GM18508 (cell line): ENCODE results near the gene HSBP1.

Experiments
- ATAC-seq: cut with Tn5 transposase; IDR thresholded peaks from one replicate; pipeline ENCODE4 v1.9.1; 2021; ENCODE audit warnings: moderate number of reproducible peaks; ENCODE audit not compliant: insufficient read depth, unreplicated experiment

HSBP1 gene

DNA sequence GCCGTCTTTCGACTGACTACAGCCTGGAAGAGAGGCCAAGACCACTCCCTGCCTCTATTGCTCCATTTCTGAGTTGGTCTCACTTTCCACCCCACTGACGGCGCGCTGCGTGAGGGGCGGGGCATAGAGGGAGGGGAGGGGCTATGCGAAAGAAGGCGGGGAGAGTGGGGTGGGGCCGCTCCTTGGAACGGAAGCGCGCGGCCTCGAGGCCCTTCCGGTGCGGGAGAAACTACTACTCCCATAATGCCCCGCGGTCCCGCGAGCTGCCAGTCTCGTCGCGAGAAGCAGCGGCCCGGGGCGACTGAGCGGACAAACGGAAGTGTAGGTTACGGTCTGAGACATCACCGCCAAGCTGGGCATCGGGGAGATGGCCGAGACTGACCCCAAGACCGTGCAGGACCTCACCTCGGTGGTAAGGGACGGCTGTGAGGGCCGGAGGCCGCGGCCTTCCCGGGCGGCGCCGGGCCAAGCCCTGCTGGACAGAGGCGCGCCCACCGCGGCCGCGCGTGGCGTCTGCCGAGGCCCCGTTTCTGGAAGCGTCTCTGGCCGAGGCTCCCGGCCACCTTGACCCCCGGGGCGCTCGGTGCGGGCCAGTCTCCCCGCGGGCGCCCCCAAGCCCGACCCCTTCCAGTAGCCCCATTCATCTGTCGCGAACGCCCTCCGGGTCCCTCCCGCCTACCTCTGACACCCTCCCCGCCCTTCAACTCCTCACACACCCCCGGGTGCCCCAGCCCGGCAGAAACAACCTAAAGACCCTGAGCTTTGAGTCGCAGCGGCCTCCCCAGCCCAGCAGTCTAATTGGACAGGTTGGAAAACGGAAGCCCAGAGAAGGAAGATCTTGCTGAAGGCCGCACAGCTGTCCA, at the start of gene HSBP1:
TSS of gene HSBP1 (plus strand) at position 269 of the 863 bp plus-strand sequence. CDS start at position 368, 99 bp downstream.
- peak; percentile 70 for ATAC-seq

DNA sequence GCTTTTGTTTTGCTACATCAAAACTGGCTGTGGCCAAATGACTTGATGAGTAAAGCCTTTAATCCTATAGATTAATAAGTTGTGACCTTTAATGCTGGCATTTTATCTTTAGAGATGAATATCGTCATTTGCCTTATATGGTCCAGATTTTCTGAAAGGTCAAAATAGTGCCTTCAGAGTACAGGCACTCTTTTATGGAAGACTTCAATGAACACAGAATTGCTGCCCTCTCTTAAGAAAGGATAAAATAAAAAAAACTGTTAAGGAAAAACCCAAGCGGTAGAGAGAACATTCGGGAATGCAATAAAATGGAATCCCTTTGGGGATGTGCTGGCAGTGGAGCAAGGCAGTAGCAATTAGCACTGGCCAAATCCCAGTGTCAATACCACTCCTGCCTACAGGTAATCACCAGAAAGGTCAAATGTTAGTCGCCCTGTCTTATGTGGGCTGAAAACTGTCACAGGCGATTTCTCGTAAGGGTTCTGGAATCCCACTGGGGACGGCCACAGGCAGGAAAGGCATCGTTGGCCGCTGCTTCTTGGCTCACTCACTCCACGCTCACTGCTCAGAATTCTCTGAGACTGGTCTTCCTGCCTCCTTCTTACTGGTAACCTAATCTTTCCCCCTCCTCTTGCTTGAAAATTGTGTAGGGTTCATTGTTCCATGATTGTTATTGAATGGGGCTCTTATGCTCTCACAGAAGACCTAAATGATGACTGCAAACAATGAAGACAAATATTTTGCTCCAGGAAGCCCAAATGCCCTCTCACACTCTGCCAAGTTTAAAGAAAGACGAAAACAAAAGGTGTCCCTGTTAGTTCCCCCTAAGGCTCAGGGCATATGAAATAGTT, 45.4 kb upstream of the HSBP1 start:
- no peak for ATAC-seq

DNA sequence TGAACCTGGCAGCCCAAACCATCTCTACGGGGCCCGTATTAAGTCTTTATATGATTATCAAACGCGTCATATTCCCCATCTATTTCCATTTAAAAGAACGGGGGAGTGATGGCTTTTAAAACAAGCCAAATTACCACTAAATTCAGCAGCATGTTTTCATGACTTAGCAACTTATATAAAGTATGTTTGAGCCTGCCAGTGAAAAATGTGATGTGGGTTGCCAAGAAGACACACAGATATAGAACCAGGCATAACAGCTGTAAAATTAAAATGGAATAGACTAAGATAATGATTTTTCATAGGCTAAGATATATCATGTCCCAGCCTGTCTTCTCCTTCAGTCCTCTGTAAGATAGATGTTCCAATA, 44.8 kb upstream of the HSBP1 start:
- ATAC-seq: no peak

DNA sequence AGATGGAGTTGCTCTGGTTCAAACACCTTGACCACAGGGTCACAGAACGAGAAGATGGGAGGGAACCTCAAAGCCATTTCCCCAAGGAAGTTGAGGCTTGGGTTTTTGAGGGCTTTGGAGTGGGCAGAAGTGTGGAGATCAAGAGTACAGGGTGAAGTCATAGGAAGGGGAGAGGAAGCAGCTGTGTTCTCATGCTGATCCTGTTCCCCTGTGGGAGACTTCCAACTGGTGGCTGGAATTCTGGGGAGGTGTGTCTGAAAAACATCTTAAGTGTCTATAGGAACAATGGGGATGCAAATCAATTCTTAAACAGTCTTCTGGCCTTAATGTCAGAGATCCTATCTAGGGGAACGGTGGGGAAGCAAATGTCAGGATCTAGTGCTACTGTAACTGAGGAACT, 38.8 kb upstream of the HSBP1 start:
- no peak for ATAC-seq

DNA sequence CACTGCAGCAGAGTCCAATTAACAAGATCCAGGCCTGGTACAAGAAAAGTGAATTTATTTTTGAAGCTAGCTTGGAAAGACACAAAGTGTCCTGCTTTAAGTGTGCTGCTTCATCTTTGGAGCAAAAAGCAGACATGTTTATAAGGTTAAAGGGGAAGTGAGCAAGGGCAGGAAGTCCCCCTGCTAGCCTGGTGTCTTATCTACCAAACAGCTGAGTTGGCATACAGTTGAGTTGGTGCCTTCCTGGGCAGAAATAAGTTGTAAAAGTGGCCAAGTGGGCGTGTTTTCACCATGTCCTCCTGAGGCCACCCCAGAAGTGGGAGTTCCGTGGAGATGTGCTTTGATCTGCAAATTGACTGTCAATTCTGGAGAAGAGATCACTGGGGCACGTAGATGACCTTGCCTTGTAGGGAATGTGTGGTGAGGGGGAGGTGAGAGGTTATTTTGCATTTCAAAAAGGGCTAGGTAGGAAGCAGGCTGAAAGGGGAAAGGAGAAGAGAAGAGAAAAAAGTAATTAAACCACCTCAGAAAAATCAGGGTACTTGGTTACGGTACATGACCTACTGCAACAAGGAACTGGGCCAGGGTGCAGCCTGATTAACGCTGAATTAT, 38.3 kb upstream of the HSBP1 start:
- no peak for ATAC-seq

DNA sequence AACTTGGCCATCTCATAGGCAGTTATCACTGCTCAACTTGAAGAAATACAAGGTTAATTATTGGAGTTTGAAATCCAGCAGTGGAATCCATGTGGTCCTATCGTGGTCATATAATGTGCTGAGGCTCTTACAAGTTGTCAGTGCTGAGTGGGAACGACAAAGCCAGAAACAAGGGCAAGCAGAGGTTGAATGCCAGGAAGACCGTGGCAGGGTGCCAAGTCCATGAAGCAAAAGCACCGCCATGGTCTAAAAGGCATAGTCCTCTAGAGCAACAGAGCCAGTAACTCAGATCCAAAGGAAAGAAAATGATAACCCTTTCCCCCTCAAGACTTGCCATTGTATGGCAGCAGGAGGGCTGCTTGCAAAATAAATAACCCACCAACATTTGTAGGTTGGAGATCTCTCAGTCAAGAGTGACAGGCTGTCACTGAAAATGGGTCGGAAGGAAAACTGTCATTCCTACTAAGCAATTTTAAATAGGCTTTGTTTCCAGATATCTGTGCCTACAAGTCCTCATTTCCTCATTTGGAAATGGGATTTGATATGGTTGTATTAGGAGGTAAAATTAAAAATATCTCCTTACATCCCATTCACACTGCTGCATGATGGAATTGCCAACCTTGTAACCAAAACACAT, 36.4 kb upstream of the HSBP1 start:
- no peak for ATAC-seq

DNA sequence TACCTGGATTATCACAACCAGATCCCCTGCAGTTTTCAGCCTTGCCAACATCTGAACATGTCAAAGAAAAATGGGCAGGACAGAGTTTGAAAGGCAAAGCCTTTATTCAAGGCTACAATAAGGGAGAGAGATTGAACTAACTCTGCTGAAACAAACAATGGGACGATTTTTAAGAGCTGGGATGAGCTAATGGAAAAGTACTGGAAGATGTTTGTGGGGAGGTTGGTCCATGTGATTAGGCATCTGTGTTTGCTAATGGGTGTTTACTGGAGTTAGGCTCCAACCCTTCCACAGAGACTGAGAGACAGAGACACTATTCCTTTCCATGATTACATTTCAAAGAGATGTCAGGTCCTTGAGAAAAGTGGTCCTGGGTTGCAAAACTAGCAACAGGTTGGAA, 35.0 kb upstream of the HSBP1 start:
- ATAC-seq: no peak

DNA sequence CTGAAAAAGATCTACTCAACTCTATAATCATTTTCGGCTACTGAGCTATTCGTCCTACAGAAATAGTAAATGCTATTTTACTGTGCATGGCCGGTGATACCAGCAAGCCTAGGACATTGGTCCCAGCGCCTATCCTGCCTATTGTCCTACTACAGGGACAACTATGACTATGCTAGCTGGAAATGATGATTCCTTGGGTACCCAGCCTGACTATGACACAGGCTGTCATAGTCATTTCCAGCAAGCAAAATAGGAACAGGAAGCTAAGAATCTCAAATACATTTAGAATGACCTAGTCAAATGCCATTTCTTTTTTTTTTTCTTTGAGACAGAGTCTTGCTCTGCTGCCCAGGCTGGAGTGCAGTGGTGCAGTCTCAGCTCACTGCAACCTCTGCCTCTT, 33.7 kb upstream of the HSBP1 start:
- no peak for ATAC-seq

DNA sequence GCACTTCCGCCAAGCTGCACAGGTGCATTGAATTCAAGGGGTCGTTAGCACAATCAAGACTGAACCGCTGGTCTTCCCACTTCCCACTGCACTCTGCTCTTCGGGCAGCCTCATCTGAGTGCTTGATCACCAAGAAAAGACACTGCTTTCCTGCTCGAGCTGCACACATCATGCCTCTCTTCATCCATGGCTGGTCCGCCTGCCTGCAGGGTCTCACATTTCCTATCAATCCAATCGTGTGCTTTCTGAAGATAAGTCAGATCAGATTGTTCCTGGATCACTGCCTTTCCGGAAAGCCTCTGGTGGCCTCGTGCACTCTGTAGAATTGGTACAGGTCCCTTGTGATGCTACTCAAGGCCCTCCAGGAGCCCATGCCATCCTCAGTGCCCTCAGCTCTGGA, 30.8 kb upstream of the HSBP1 start:
- no peak for ATAC-seq

DNA sequence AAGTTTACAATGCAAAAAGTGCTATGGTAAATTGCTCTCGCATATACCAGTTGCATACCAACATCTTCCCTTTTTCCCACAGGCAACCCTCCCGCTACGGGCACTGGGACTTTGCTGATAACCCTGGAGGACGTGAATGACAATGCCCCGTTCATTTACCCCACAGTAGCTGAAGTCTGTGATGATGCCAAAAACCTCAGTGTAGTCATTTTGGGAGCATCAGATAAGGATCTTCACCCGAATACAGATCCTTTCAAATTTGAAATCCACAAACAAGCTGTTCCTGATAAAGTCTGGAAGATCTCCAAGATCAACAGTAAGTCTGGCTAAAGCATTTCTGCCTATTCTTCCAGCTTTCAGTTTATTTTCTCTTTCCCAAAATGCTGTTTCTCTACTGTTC, 27.9 kb upstream of the HSBP1 start:
- no peak for ATAC-seq

DNA sequence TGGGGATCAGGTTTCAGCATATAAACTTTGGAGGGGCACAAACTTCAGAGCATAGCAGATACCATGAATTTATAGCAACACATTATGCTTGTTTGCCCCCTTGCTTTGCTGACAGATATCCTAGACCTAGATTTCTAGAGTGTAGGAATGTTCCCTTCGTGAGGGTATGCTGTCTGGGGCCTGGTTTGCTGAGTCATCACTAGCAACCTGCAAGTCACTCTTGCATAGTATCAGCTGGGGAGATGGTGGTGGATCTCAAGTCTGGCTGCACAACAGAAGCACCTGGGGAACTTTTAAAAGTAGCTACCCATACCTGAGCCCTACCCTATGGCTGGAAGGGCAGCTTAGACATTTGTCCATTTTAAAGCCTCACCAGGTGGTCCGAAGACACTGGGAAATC, 22.3 kb upstream of the HSBP1 start:
- no peak for ATAC-seq

DNA sequence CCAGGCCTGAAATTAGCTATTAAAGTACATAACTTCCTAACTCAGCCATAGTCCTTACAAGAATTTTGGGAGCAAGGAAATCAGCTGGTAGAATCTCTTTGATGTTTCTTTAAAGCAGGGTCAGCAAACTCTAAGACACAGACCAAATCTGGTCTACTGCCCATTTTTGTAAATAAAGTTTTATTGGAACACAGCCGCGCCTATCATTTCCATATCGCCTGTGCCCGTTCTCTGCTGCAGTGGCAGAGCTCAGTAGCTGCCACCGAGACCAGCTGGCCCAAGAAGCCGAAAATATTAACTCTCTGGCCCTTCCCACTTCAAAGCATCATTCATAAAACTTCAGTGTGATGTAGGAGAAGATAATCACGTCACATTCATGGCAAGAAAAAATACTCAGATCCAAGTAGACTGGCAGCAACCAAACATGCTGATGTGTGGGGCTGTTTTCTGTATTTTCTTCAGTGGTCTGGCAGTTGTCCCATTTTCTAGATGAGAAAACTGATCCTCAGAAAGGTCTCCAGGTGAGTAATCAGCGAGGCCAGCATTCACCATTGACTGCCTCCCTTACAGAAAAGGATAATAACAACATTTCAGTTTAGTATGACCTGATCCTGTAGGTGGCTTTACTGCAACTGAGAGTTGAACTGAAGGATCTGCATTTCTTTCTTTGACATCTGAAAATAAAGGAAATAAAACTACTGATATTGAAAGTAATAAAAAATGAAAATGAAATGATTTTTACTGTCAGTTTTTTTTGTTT, 18.0 kb upstream of the HSBP1 start:
- no peak for ATAC-seq

DNA sequence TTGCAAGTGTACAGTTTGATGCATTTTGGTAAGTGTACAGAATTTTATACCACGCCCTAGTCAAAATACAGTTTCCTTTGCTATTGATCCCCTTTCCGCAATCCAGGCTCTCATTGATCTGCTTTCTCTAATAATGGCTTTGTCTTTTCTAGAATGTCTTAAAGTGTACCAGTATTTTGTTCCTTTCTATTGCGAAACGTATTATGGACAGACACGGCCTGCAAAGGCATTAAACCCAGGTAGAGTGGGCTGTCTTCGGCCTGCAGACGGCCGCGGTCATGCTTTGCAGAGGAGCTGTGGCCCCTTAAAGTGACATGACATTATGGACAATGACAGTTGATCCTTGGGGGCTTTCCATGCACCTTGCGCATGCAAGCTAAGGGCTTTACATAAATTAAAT, 15.9 kb upstream of the HSBP1 start:
- no peak for ATAC-seq

DNA sequence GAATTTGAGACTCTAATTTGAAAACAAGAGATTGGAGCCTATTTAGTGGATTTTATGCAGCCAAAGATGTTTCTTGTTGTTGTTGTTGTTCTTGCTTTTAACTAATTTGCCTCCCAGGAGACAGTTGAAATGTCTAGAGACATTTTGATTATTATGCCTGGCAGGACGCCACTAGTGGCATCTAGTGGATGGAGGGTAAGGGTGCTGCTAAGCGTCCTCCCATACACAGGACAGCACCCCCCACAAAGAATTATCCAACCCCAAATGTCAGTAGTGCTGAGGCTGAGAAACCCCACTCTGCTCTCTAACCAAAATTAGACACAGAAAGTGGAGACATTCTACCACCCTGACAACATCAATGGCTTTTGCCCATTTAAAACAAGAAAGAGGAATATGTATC, 15.4 kb upstream of the HSBP1 start:
- no peak for ATAC-seq

DNA sequence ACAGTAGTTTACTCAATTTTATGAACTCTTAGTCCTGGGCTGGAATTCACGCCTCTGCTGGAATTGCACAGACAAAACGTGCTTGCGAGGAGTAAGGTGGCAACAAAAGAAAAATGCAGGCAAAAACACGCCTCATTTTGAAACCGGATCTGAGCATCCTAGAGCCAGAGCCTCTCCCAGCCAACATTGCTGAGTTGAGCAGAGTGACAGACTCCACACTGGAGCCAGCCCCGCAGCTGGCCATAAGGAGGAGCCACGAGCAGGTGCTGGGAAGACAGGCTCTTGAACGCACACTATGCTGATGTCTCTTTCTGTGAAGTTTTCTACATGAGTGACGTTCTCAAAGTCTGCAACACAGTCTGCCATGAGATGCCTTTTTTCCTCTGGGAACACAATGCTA, 14.6 kb upstream of the HSBP1 start:
- no peak for ATAC-seq

DNA sequence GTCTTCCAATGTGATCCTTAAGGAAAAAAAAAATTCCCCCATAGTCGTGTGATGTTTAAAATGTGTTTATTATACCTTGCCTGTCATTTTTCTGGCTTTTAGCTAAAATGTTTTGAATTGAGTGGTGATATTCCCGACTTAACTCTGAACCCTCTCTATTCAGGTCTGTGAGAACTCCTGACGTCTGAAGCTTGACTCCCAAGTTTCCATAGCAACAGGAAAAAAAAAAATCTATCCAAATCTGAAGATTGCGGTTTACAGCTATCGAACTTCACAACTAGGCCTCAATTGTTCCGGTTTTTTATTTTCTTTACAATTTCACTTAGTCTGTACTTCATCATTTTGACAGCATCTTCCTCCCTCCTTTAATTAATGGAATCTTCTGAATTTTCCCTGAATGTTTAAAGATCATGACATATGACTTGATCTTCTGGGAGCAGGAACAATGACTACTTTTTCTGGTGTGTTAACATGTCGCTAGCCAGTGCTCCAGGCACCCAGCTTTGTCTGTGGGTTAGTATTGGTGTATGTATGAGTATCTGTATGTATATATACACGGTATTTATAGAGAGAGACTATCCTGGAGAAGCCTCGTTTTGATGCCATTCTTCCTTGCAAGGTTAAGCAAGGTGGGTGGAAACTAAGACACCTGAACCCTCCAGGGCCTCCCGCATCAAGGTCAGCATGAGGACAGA, 12.8 kb upstream of the HSBP1 start:
- ATAC-seq: no peak

DNA sequence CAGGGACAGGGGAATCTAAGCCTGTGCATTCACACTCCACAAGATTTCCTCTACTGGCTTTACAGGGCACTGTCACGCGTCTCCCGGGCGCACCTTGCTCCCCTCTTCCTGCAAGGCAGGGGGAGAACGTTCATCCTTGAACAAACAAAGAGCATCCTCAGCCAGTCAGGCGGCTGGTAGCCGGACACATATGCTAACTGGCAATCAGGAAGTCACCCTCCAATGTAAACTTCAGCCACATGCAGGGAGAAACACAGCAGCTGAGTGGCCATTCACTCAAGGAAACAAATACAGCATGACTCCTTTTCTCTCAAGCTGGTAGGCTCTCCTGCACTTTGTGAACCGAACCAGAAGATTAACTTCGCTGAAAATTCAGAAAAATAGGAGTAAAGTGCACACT, 10.8 kb upstream of the HSBP1 start:
- ATAC-seq: no peak

DNA sequence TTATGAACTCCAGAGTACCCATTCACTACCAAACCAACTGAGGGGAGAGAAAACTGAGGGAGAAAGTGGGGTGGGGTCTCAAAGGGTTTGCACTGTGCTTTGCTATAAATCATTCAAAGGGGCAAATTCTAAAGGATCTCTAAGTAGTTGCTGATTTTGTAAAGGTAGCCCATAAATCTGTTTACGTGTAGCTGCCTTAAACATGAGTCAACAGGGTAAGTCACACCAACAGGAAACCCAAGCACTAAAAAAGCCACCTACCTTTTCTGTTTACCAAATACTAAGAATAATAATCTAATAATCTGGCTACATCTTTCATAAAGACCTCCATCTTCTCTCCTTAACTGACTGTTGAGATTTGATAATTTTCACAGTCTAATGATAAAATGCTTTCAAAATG, 8.4 kb upstream of the HSBP1 start:
- no peak for ATAC-seq

DNA sequence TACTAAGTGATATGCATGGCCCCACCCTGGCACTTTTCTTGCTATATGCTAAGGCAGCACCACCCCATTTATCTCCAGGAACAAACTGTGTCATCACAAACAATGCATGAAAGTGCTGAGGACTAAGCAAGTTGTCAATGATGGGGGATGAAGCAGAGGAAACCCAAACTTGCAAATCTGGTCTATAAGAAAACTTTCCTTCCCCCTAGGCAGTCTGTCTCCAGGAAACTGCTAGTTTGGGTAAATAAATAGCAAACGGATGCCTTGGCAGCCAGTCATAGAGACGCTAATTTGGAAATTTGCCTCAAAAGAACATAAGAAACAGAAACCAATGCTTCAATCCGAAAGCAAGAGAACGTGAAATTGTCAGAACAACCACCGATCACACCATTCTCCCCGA, 5.6 kb upstream of the HSBP1 start:
- no peak for ATAC-seq
